Thyroid gland (tissue), 4 donors: ENCODE results near the gene DNM3. TPM values are rescaled to one million over a fixed set of nuclear protein-coding genes. Genes with fewer than 3 reads are reported as not detected.

Source experiments
- DNase-seq, 2 donors: peaks; one replicate each; pipeline ENCODE4 v3.0.0-alpha.2; 2019
- H3K27ac ChIP-seq, 3 donors: fragments of 200-600 bp; sonication (generic); 1 replicate in 2 of 3; 2 replicates in 1 of 3; pipeline ENCODE4 v1.5.1; 2016 to 2019; ENCODE audit warnings: mild to moderate bottlenecking in 1 of 3, moderate library complexity in 1 of 3
- H3K27me3 ChIP-seq: fragments of 200-600 bp; sonication (generic); one replicate; pipeline ENCODE4 v1.5.1; 2019
- H3K36me3 ChIP-seq, 2 donors: fragments of 200-600 bp; sonication (generic); one replicate each; pipeline ENCODE4 v1.5.1; 2016 to 2019
- H3K4me1 ChIP-seq, 2 donors: fragments of 200-600 bp; sonication (generic); one replicate each; pipeline ENCODE4 v1.5.1; 2017 to 2019
- H3K4me3 ChIP-seq, 3 donors: fragments of 200-600 bp; sonication (generic); replicated peaks in 1 of 3; 1 replicate in 2 of 3; 2 replicates in 1 of 3; pipeline ENCODE4 v1.5.1; 2016; ENCODE audit warnings: mild to moderate bottlenecking in 1 of 3
- H3K9me3 ChIP-seq: fragments of 200-600 bp; sonication (generic); one replicate; pipeline ENCODE4 v1.5.1; 2017
- CTCF ChIP-seq, 6 experiments: fragments of 200-600 bp in 3 of 6; fragments of 450-650 bp in 3 of 6; sonication (generic) in 3 of 6; IDR thresholded peaks; one replicate each; pipeline ENCODE4 v1.5.1; 2016 to 2019; ENCODE audit warnings: antibody characterized with exemption in 6 of 6, mild to moderate bottlenecking in 2 of 6, inconsistent platforms in 1 of 6, moderate library complexity in 1 of 6
- POLR2A ChIP-seq, 2 donors: fragments of 450-650 bp; IDR thresholded peaks; one replicate each; pipeline ENCODE4 v1.6.1; 2017; ENCODE audit warnings: antibody characterized with exemption in 2 of 2, mild to moderate bottlenecking in 2 of 2, moderate library complexity in 1 of 2
- WGBS, 2 donors: methylation state at CpG; one replicate each; pipeline ENCODE4 v1.1.5; 2017; 5-methylcytosine and 5-hydroxymethylcytosine counted together
- intact Hi-C: fragments of 100-400 bp; cut with DNase I; formaldehyde crosslinking; loops from one replicate; pipeline ENCODE4 v1.15.1; 2023
- total RNA-seq, 4 donors: library from RNA; depleted of rRNA; stranded (reverse); fragments of >200 nt; gene quantifications; one replicate each; pipeline ENCODE4 v1.2.3, GENCODE V29; 2016

The DNM3 gene
- total RNA-seq, 4 donors from 2014 or later, result 9.0 to 13.6 (median 10.8) TPM

GRCh38 chr1:172286629-172287076 lies 445.4 kb downstream of the DNM3 start:
- no peak overlapping the region for H3K4me3 ChIP-seq
- no peaks in the 10 kb centered on the region for H3K4me1 ChIP-seq
- intact Hi-C loops, result no loop called here
- WGBS, 2 donors, result 72 to 81% methylated on average over 2 of the region's 2 CpGs
- no peaks in the 10 kb centered on the region for H3K36me3 ChIP-seq
- peak; percentile 2 to 15 for DNase-seq
- H3K27ac ChIP-seq, result peak overlapping the region in 1 of 3 donors; percentile 24
- TF ChIP-seq CTCF (IDR thresholded peaks at IDR 0.05) (no peak), POLR2A (IDR thresholded peaks at IDR 0.05) (no peak)
- H3K27me3 ChIP-seq, result no peaks in the 10 kb centered on the region
- H3K9me3 ChIP-seq, result no peaks in the 10 kb centered on the region

GRCh38 chr1:172287208-172287607 lies 445.9 kb downstream of the DNM3 start:
- Histone ChIP-seq H3K4me1 (no peaks in the 10 kb centered on the region), H3K4me3 (no peak overlapping the region), H3K9me3 (no peaks in the 10 kb centered on the region), H3K36me3 (no peaks in the 10 kb centered on the region), H3K27me3 (no peaks in the 10 kb centered on the region), H3K27ac (peak overlapping the region in 1 of 3 donors; percentile 24)
- peak; percentile 6 to 26 for DNase-seq
- TF ChIP-seq CTCF (IDR thresholded peaks at IDR 0.05), result no peak
- no peak for TF ChIP-seq POLR2A (IDR thresholded peaks at IDR 0.05)
- intact Hi-C loops, result no loop called here

DNA sequence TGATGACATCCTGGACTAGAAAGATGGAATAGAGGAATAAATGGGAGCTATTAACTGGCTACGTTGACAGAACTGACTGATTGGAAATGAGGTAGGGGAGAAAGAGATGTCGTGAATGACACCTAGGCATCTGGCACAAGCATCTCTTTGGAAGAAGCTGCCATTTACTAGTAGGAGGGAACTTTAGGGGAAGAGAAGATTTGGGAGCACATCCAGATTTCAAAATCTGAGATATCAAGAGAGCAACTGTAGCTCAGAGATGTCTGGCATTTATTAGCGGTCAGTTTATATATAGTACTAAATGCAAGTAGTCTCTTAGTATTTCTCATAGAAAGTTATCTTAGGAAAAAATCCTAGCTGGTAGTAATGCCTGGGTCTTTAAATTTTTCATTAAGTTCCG lies 447.3 kb downstream of the DNM3 start:
- no peak overlapping the region for H3K27ac ChIP-seq
- no peaks in the 10 kb centered on the region for H3K4me1 ChIP-seq
- H3K4me3 ChIP-seq, result no peak overlapping the region
- no peaks in the 10 kb centered on the region for H3K36me3 ChIP-seq
- DNase-seq, result no peak
- 83 to 89% methylated on average over 4 of the region's 4 CpGs for WGBS, 2 donors
- TF ChIP-seq CTCF (IDR thresholded peaks at IDR 0.05), result no peak
- no peak for TF ChIP-seq POLR2A (IDR thresholded peaks at IDR 0.05)
- intact Hi-C loops, result no loop called here
- no peaks in the 10 kb centered on the region for H3K9me3 ChIP-seq
- H3K27me3 ChIP-seq, result no peaks in the 10 kb centered on the region

- Histone ChIP-seq H3K4me3 (no peak overlapping the region), H3K4me1 (no peaks in the 10 kb centered on the region), H3K9me3 (no peaks in the 10 kb centered on the region), H3K36me3 (no peaks in the 10 kb centered on the region), H3K27me3 (no peaks in the 10 kb centered on the region), H3K27ac (no peak overlapping the region)
- no peak for TF ChIP-seq POLR2A (IDR thresholded peaks at IDR 0.05)
- no peak for TF ChIP-seq CTCF (IDR thresholded peaks at IDR 0.05)
- 95 to 98% methylated on average over 2 of the region's 2 CpGs for WGBS, 2 donors
- intact Hi-C loops, result no loop called here
- DNase-seq, result no peak
Measured at GRCh38 chr1:172289448-172289847, 448.1 kb downstream of the DNM3 start.

- H3K9me3 ChIP-seq, result no peaks in the 10 kb centered on the region
- H3K4me3 ChIP-seq, result no peak overlapping the region
- DNase-seq, result no peak
- H3K36me3 ChIP-seq, result no peaks in the 10 kb centered on the region
- 81 to 88% methylated on average over 3 of the region's 3 CpGs for WGBS, 2 donors
- TF ChIP-seq POLR2A (IDR thresholded peaks at IDR 0.05), result no peak
- no peak for TF ChIP-seq CTCF (IDR thresholded peaks at IDR 0.05)
- no peaks in the 10 kb centered on the region for H3K4me1 ChIP-seq
- no peaks in the 10 kb centered on the region for H3K27me3 ChIP-seq
- intact Hi-C loops, result no loop called here
- H3K27ac ChIP-seq, result no peak overlapping the region
Measured at GRCh38 chr1:172292840-172293239, 451.5 kb downstream of the DNM3 start.
